HCT116 (cell line): ENCODE measurements around the gene NMNAT3. TPM values are rescaled to one million over a fixed set of nuclear protein-coding genes. Genes with fewer than 3 reads are reported as not detected.
"Not testable (repeated sequence)": the region's sequence is repeated elsewhere in the genome, so short reads cannot be mapped to it uniquely, and the experiment has no call there.

Experiments used
- ATAC-seq: fragments of 200-7000 bp; cut with Tn5 transposase; 2 replicates; pipeline ENCODE4 v1.9.1; 2020; ENCODE audit warnings: mild to moderate bottlenecking, moderate library complexity
- BruUV-seq: library from RNA; stranded (reverse); fragments of 400-500 nt; replicated peaks from 2 replicates; lab custom pipeline; 2021; lab: Mats Ljungman, UMichigan
- CTCF ChIA-PET: fragments of 300-600 bp; sonication (Branson Sonifier 250); formaldehyde crosslinking; loops from one replicate; lab custom pipeline; 2021; ENCODE audit warnings: antibody characterized with exemption; lab: Charles Lee
- POLR2A ChIA-PET: fragments of 300-600, 350-600 bp; sonication (Branson Sonifier 250); formaldehyde crosslinking; loops from one replicate; lab custom pipeline; 2021; ENCODE audit warnings: antibody characterized with exemption; lab: Charles Lee
- RAD21 ChIA-PET, 2 experiments: fragments of 300-600 bp; sonication (Branson Sonifier 250); formaldehyde crosslinking; loops; one replicate each; lab custom pipeline; 2023; ENCODE audit warnings: low total read pairs in 2 of 2; ENCODE audit not compliant: uncharacterized antibody in 2 of 2, unreplicated experiment in 2 of 2, low non-redundant PET in 1 of 2; lab: Charles Lee
- DNase-seq: peaks from one replicate; pipeline ENCODE4 v3.0.0-alpha.2; 2010; ENCODE audit warnings: low read depth, low spot score
- H2AFZ ChIP-seq: fragments of 200-600 bp; shearing (Covaris generic), sonication (generic); 2 replicates; pipeline ENCODE4 v1.6.1; 2017; ENCODE audit warnings: low read depth, mixed run types, mixed read lengths, antibody characterized with exemption, low read length; ENCODE audit not compliant: poor library complexity, severe bottlenecking
- H3K27ac ChIP-seq: 2 replicates; pipeline ENCODE4 v1.5.1; 2012; ENCODE audit warnings: low read depth, low read length
- H3K27me3 ChIP-seq: fragments of 200-600 bp; sonication (generic); 2 replicates; pipeline ENCODE4 v1.6.1; 2016; ENCODE audit warnings: mixed run types, low read length, mixed read lengths; ENCODE audit not compliant: insufficient read depth
- H3K36me3 ChIP-seq, 2 experiments: fragments of 200-500 bp in 1 of 2; fragments of 200-600 bp in 1 of 2; sonication (Bioruptor generic) in 1 of 2; sonication (generic) in 1 of 2; 2 replicates each; pipeline versions ENCODE4 v1.5.1 to v1.6.1; 2014 to 2016; ENCODE audit warnings: low read length in 2 of 2, inconsistent platforms in 1 of 2, mixed read lengths in 1 of 2, mixed run types in 1 of 2; ENCODE audit not compliant: insufficient read depth in 2 of 2, control insufficient read depth in 1 of 2
- H3K4me1 ChIP-seq, 2 experiments: fragments of 200-600 bp in 1 of 2; sonication (generic) in 1 of 2; 2 replicates each; pipeline versions ENCODE4 v1.5.1 to v1.6.1; 2012 to 2017; ENCODE audit warnings: low read length in 2 of 2, inconsistent platforms in 1 of 2, mild to moderate bottlenecking in 1 of 2, mixed read lengths in 1 of 2, mixed run types in 1 of 2, moderate library complexity in 1 of 2; ENCODE audit not compliant: insufficient read depth in 2 of 2, control insufficient read depth in 1 of 2
- H3K4me2 ChIP-seq: fragments of 200-600 bp; sonication (generic); 2 replicates; pipeline ENCODE4 v1.6.1; 2017; ENCODE audit warnings: mixed run types, low read length, mixed read lengths
- H3K4me3 ChIP-seq, 2 experiments: fragments of 200-600 bp in 1 of 2; sonication (generic) in 1 of 2; replicated peaks in 1 of 2; 2 replicates each; pipeline ENCODE4 v1.5.1; 2011 to 2016; ENCODE audit warnings: low read length in 2 of 2, control low read depth in 1 of 2, low read depth in 1 of 2, mild to moderate bottlenecking in 1 of 2, mixed read lengths in 1 of 2, mixed run types in 1 of 2
- H3K79me2 ChIP-seq: fragments of 200-600 bp; sonication (generic); 2 replicates; pipeline ENCODE4 v1.6.1; 2017; ENCODE audit warnings: mild to moderate bottlenecking, mixed run types, low read length, moderate library complexity, mixed read lengths; ENCODE audit not compliant: insufficient read depth
- H3K9ac ChIP-seq: fragments of 200-600 bp; sonication (generic); 2 replicates; pipeline ENCODE4 v1.6.1; 2016; ENCODE audit warnings: low read length, mixed read lengths
- H3K9me2 ChIP-seq: fragments of 200-600 bp; sonication (generic), shearing (Covaris generic); 2 replicates; pipeline ENCODE4 v1.6.1; 2017; ENCODE audit warnings: mixed run types, mild to moderate bottlenecking, moderate library complexity; ENCODE audit not compliant: insufficient read depth
- H3K9me3 ChIP-seq, 2 experiments: fragments of 200-500 bp in 1 of 2; fragments of 200-600 bp in 1 of 2; sonication (Bioruptor generic) in 1 of 2; sonication (generic) in 1 of 2; 2 replicates each; pipeline ENCODE4 v1.6.1; 2014 to 2017; ENCODE audit warnings: low read length in 2 of 2, mixed read lengths in 2 of 2, inconsistent platforms in 1 of 2, low read depth in 1 of 2, mild to moderate bottlenecking in 1 of 2, mixed run types in 1 of 2, moderate library complexity in 1 of 2; ENCODE audit not compliant: control insufficient read depth in 1 of 2, insufficient read depth in 1 of 2
- H4K20me1 ChIP-seq: fragments of 200-600 bp; sonication (generic), shearing (Covaris generic); 2 replicates; pipeline ENCODE4 v1.6.1; 2017; ENCODE audit warnings: mixed run types, mild to moderate bottlenecking, moderate library complexity; ENCODE audit not compliant: insufficient read depth
- ATF3 ChIP-seq: IDR thresholded peaks from 2 replicates; pipeline ENCODE4 v1.6.1; 2012
- CBX3 ChIP-seq: IDR thresholded peaks from 2 replicates; pipeline ENCODE4 v1.6.1; 2012; ENCODE audit warnings: low read depth
- CEBPB ChIP-seq: IDR thresholded peaks from 2 replicates; pipeline ENCODE4 v1.6.1; 2012; ENCODE audit warnings: low read depth
- EGR1 ChIP-seq: IDR thresholded peaks from 2 replicates; pipeline ENCODE4 v1.6.1; 2012; ENCODE audit warnings: low read depth
- ELF1 ChIP-seq: IDR thresholded peaks from 2 replicates; pipeline ENCODE4 v1.6.1; 2012; ENCODE audit warnings: low read depth, borderline replicate concordance
- EZH2phosphoT487 ChIP-seq: fragments of 200-600 bp; IDR thresholded peaks from 2 replicates; pipeline ENCODE4 v1.6.1; 2018; ENCODE audit warnings: antibody characterized with exemption, borderline replicate concordance
- FOSL1 ChIP-seq: IDR thresholded peaks from 2 replicates; pipeline ENCODE4 v1.6.1; 2012; ENCODE audit warnings: low read depth
- JUND ChIP-seq: IDR thresholded peaks from 2 replicates; pipeline ENCODE4 v1.6.1; 2012
- POLR2A ChIP-seq: IDR thresholded peaks from 2 replicates; pipeline ENCODE4 v1.7.0; 2011; ENCODE audit warnings: borderline replicate concordance; ENCODE audit not compliant: insufficient read depth, insufficient read length; ENCODE audit errors: extremely low read depth
- POLR2AphosphoS5 ChIP-seq: IDR thresholded peaks from 2 replicates; pipeline ENCODE4 v1.6.1; 2011; ENCODE audit warnings: mild to moderate bottlenecking, low read depth, low read length, moderate library complexity
- RAD21 ChIP-seq: IDR thresholded peaks from 2 replicates; pipeline ENCODE4 v1.6.1; 2012; ENCODE audit warnings: low read depth, mild to moderate bottlenecking
- REST ChIP-seq: IDR thresholded peaks from 2 replicates; pipeline ENCODE4 v1.6.1; 2012; ENCODE audit warnings: low read depth
- SP1 ChIP-seq: IDR thresholded peaks from 2 replicates; pipeline ENCODE4 v1.6.1; 2012; ENCODE audit warnings: low read depth
- TCF7L2 ChIP-seq: IDR thresholded peaks from 2 replicates; pipeline ENCODE4 v1.7.0; 2011; ENCODE audit warnings: borderline replicate concordance, inconsistent platforms; ENCODE audit not compliant: insufficient read depth, insufficient read length; ENCODE audit errors: extremely low read depth
- YY1 ChIP-seq: IDR thresholded peaks from 2 replicates; pipeline ENCODE4 v1.6.1; 2011; ENCODE audit warnings: low read length, low read depth, moderate library complexity, mild to moderate bottlenecking; ENCODE audit not compliant: insufficient replicate concordance; ENCODE audit errors: extremely low read depth
- ZBTB33 ChIP-seq: IDR thresholded peaks from 2 replicates; pipeline ENCODE4 v1.6.1; 2011; ENCODE audit warnings: mild to moderate bottlenecking, low read length, moderate library complexity; ENCODE audit not compliant: insufficient replicate concordance; ENCODE audit errors: extremely low read depth
- ZFX ChIP-seq: fragments of 450-650 bp; IDR thresholded peaks from 2 replicates; pipeline ENCODE4 v1.6.1; 2017
- ZNF274 ChIP-seq: fragments of 200-500 bp; sonication (Bioruptor generic); IDR thresholded peaks from 2 replicates; pipeline ENCODE4 v1.6.1; 2014; ENCODE audit warnings: mild to moderate bottlenecking, low read depth, low read length, inconsistent platforms
- intact Hi-C: fragments of 100-400 bp; cut with micrococcal nuclease; formaldehyde crosslinking; loops from 2 replicates; pipeline ENCODE4 v1.10.0; 2022
- total RNA-seq: library from RNA; stranded (reverse); gene quantifications from one replicate; pipeline ENCODE4 v1.2.1, GENCODE V29; 2021; ENCODE audit not compliant: unreplicated experiment

NMNAT3 gene
- total RNA-seq, 1 experiment from 2014 or later: 5.7 TPM

- H3K27me3 ChIP-seq: no peaks in the 10 kb centered on the region
- ChIA-PET RAD21 (no interaction called here), CTCF (no interaction called here), POLR2A (no interaction called here)
- TF ChIP-seq ZNF274 (no peak), TCF7L2 (no peak), FOSL1 (no peak), POLR2AphosphoS5 (no peak), ELF1 (no peak), YY1 (no peak), ZFX (no peak), ATF3 (no peak), CBX3 (no peak), RAD21 (no peak), ZBTB33 (no peak), EZH2phosphoT487 (no peak), REST (no peak), CEBPB (no peak), EGR1 (no peak), SP1 (no peak), POLR2A (no peak), JUND (no peak)
- H2AFZ ChIP-seq: no peak overlapping the region
- intact Hi-C loops: loop anchor here (10.0 kb wide), 1 partner anchor 469 kb away; no protein-coding TSS in a partner anchor
- H3K36me3 ChIP-seq: no peaks in the 10 kb centered on the region
- no peaks in the 10 kb centered on the region for H3K79me2 ChIP-seq
- H3K9me3 ChIP-seq: no peaks in the 10 kb centered on the region
- H3K4me1 ChIP-seq: no peaks in the 10 kb centered on the region
- no peak for DNase-seq
- H3K9me2 ChIP-seq: no peaks in the 10 kb centered on the region
- H3K9ac ChIP-seq: no peak overlapping the region
- no peaks in the 10 kb centered on the region; the same call in 1 of the 2 replicates for H4K20me1 ChIP-seq
- ATAC-seq: no peak
- no peak overlapping the region for H3K4me2 ChIP-seq
- BruUV-seq: no TSS peak
- no peak overlapping the region for H3K4me3 ChIP-seq
- H3K27ac ChIP-seq: no peak overlapping the region
Observed at GRCh38 chr3:139585820-139586219, 92.0 kb downstream of the NMNAT3 start.

GRCh38 chr3:139583651-139584050 lies 94.1 kb downstream of the NMNAT3 start:
- not testable (repeated sequence) for BruUV-seq
- intact Hi-C loops: loop anchor here (10.0 kb wide), 1 partner anchor 471 kb away; no protein-coding TSS in a partner anchor

More at GRCh38 chr3:139583651-139584050, 94.1 kb downstream of the NMNAT3 start:
- H3K9ac ChIP-seq, H3K4me2 ChIP-seq, CTCF ChIA-PET, H3K27me3 ChIP-seq, H3K4me1 ChIP-seq, H3K9me3 ChIP-seq, ATAC-seq, H3K9me2 ChIP-seq, RAD21 ChIA-PET, POLR2A ChIA-PET, H3K27ac ChIP-seq, H2AFZ ChIP-seq, H4K20me1 ChIP-seq, H3K36me3 ChIP-seq, H3K79me2 ChIP-seq, H3K4me3 ChIP-seq, DNase-seq: not testable (repeated sequence)
